ENCODE data around the gene TNFRSF25.
A peak's percentile ranks its signal among the peaks of the same experiment; 100 is the strongest.

Gene TNFRSF25, protein sequence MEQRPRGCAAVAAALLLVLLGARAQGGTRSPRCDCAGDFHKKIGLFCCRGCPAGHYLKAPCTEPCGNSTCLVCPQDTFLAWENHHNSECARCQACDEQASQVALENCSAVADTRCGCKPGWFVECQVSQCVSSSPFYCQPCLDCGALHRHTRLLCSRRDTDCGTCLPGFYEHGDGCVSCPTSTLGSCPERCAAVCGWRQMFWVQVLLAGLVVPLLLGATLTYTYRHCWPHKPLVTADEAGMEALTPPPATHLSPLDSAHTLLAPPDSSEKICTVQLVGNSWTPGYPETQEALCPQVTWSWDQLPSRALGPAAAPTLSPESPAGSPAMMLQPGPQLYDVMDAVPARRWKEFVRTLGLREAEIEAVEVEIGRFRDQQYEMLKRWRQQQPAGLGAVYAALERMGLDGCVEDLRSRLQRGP

DNA sequence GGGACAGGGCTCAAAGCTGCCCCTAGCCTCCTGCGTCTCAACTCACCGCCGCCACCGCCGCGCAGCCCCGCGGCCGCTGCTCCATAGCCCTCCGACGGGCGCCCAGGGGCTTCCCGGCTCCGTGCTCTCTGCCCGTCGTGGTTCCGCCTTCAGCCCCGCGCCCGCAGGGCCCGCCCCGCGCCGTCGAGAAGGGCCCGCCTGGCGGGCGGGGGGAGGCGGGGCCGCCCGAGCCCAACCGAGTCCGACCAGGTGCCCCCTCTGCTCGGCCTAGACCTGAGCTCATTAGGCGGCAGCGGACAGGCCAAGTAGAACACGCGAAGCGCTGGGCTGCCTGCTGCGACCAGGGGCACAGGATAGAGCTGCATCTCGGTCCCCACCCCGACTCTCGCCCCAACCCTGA, at the start of gene TNFRSF25:
TSS of gene TNFRSF25 (minus strand) at position 151 of the 400 bp plus-strand sequence. CDS start at position 85, 66 bp downstream.
- DNase-seq, result peak; percentile 71

DNA sequence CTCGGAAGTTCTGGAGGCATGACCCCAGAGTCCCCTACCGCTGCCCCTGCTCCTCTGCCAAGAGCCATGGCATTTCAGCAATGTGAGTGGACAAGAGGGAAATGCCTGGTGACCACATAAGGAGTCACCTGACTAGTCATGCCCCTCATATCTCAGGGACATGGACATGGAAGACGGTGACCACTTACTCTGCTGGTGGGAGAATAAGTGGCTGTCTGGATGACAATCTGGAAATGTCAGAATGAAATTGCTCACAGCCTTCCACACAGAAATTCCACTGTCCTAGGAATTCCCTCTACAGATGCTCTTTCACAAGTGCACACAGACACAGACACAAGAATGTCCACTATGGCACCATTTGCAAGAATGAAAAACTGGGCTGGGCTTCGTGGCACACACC, 49.8 kb upstream of the TNFRSF25 start:
- no peak for DNase-seq

DNA sequence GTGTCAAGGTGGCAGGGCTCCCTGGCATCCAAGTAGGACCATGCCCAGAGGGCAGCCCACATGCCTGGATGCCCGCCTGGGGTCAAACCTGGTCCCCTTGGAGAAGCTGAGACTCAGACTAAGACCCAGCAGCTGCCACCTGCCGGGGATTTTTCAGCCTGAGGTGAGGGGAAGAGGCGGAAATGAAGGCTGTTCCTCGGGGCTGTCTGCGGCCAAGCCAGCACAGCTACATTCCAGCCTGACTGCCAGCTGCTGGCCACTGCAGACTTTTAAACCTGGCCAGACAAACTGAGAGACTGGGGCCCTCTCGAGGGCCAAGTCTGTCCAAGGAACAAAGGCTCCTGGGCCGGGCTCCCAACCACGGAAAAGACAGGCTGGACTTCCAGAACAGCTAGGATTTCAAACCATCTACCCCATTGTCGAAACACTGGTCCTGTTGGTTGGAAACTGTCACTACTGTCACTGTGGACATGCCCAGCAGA, 47.4 kb upstream of the TNFRSF25 start:
- no peak for DNase-seq

DNA sequence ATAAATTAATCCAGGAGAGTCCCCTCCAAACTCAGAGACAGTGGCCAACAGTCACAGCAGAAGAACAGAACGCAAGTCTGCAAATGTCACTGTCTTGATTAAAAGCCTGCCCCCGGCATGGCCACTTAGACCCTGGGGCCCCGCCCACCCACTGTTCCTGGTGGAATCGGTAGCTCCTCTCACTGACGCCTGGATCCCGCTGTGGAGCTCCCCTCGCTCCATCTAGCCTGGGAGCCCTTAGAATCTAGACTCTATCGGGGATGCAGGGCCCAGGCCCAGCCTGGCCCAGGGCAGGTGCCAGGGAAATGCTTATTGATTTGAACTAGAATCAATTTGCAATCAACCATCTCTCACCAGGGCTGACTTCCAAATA, 46.9 kb upstream of the TNFRSF25 start:
- no peak for DNase-seq

DNA sequence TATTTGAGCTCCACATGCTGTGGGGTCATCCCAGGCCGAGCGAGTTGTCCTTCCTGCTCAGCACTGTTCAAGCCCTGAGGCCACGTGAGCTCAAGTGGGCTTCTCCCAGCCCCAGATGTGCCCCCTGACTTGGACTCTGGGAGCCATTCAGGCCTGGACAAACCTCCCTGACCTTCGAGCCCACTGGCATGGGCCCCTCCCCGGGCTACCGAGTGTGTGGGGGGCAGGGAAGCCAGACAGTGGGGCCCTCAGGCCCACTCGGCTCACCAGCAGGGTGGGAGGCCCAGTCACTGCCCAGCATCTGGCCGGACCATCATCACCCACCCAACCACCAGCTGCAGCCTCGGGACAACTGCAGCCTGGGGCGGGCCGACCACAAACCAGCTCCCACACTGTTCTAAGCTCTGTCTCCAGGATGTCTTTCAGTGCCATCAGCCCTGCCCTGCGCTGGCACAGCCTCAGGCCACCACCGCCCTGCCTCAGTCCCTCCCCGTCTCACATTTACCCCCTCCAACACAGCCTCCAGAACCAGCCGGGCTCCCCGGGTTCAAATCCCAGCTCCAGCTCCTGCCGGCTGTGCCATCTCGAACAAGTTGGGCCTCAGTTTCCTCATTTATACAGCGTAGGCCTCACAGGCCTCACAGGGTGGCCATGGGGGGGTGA, 46.4 kb upstream of the TNFRSF25 start:
- DNase-seq, result no peak

DNA sequence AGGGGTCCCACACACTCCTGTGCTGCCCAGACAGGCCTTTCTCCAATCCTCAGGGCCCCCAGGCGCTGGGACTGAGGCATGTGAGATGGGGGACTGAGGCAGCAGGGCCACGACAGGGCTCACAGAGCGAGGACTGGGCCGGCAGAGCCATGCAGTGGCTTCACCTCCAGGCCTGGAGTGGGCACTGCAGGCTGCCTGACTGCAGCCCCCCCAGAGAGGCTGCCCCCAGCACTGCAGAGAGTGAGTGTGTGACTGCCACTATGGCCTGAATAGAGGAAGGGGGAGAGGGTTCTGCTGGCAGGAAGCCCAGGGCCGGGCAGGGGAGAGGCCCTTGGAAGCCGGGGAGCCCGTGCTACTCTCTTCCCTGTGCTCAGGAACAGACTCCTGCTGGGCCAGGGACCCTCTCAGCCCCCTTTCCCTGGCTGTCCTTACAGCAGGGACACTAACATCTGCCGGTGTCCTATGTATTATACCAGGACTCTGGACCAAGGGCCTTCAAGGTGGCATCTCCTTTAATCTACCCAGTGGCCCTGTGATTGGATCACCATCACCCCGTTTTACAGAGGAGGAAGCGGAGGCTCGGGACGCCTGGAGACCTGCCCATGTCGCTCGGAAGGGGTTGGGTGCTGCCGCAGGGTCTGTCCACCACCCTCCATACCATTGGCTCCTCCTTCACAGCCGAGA, 45.7 kb upstream of the TNFRSF25 start:
- DNase-seq, result no peak

DNA sequence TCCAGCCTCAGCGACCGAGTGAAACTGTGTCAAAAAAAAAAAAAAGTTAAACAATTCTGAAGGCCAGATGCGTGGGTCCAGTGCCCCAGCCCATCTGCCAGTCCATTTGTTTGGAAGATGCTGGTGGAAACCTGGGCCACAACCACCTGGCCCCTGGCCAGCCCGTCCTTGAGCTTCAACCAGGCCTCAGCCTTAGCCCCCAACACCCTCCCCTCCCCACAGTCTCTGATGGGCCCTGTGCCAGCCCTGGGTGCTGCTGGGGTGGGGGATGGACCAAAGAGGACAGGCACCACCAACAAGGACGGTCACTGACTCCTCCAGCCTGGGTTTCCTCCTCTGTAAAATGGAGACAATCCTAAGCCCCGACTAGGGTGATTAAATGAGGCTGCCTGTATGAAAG, 45.1 kb upstream of the TNFRSF25 start:
- no peak for DNase-seq

DNA sequence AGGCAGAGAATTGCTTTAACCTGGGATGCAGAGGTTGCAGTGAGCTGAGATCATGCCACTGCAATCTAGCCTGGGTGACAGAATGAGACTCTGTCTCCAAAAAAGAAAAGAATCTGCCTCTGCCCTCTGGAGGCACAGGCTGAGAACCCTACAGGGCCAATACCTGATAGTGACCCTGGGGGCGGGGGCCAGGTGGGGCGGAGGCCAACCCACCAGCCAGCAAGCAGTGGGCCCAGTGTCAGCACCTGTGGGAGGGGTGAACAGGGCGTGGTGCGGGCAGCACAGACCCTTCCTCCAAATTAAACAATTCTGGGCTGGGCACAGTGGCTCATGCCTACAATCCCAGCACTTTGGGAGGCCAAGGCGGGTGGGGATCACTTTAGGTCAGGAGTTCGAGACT, 44.5 kb upstream of the TNFRSF25 start:
- no peak for DNase-seq

DNA sequence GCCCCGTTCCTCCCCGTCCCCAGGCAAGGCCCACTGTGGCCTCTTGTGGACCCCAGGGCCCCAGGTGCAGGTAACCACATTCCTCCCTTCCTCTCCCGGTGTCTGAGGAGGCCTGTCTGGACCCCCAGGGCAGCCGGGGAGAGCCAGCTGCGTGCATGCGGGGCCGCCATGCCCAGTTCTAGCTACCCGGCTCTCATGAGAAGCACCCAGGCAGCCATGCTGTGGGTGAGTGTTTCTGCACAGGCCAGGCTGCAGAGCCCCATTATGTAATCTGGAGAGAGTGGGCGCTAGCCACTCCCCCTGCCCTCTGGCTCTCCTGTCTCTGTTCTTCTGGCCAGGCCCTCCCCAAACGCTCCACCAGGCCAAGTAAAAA, 43.9 kb upstream of the TNFRSF25 start:
- no peak for DNase-seq

DNA sequence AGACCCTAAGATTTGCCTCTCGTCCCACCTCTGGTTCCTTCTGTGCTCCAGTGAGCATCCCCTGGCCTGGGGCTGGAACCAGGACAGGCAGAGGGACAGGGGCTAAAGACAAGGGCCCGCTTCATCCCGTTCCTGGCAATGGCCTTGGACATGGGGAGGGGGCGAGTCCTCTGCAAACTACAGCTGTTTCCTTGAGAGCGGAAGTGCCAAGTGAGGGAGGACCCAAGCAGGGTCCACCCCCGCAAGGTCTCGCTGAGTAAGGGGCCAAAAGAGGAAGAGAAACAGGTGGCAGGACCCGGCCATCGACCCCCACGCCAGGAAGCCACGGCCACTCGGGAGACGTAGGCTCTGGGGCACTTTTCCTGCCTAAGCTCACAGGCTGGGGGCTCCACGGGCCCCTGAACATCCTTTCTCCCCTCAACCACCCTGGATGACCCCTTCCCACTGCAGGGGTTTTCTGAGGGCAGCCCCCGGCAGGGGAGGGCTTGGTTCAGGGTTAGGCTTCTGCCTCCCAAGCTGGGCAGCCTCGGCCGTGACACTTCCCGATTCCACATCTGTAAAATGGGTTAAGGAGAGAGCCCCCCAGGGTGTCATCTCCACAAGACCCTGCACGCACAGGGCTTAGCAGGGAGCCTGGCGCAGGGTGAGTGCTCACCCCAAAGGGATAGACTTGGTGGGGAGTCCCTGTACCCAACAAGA, 43.4 kb upstream of the TNFRSF25 start:
- no peak for DNase-seq

DNA sequence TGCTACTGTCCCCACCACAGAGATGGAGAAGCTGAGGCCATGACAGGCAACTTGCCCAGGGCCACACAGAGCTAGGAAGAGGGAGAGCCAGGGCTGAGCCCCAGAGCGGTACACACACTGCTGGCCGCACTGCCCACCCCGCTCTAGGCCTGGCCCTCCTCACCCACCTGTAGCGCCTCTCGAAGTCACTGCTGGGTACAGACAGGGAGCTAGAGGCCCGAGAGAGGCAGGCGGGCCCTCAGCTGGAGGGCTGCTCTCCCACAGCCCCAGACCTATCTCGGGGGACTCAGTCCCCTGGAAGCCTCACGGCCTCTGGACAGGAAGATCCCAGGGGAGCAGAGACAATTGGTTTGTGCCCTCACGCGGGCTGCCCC, 42.8 kb upstream of the TNFRSF25 start:
- no peak for DNase-seq

DNA sequence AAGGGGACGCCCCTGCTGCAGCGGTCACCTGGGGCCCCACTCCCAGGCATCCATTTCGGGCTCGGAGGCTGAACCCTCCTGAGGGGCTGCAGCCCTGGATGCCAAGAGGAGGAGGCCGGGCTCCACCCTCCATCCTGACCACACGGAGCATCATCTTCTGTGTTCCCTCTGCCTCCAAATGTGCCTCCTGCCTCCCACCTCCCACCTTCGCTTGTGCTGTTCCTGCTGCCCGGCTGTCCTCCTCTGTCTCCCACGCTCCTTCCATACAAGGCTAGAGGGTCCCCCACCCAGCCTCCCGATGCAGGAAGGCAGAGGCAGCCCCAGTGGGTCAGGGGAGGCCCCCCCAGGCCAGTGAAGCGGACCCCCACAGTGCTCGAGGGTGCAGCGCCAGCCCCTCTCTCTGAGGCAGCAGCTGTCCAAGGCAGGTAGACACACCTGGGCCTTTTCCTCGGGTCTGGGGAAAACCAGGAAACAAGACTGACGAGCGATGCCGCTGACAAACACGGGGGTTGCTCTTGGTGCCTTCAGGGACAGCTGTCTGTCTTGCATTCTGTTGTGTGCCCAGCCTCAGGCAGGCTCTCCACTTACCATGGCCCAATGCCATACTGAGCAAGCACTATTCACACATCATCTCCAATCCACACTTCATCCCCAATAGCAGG, 42.3 kb upstream of the TNFRSF25 start:
- DNase-seq, result no peak

DNA sequence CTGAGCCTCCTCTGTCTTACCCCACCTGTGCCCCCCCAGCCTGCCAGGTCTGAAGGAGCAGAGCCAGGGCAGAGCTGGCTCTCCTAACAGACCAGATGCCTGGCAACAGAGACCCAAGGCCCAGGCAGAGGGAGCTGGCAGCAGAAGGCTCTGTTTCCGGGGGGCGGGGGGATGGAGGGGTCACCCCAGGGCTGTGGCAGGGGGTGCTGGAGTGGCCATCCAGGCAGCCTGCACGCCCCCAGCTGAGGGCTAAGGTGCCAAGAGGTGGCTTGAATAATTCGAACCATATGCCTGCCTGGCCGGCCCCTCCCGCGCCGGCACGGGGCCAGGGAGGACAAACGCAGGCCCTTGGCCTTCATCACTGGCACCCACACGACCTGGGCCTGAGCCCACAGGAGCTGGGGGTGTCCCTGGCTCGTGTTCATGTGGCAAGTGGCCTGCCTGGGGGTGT, 41.5 kb upstream of the TNFRSF25 start:
- no peak for DNase-seq

DNA sequence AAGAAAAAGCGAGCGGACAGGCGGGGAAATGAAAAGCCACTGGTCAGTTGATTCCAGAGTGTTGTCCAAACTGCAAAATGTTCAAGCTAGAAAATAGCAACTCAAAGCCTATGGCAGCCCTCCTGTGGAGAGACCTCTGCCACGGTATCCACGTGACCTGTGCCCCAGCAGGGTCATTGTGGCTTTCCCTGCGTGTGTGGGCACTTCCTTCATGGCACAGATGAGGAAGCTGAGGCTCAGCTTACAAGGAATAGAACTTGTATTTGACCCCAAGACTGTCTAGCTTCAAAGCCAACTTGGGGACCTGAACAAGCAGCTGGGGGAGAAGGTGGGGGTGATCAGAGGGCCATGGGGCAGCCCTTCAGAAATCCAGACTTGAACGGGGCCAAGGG, 41.1 kb upstream of the TNFRSF25 start:
- no peak for DNase-seq

DNA sequence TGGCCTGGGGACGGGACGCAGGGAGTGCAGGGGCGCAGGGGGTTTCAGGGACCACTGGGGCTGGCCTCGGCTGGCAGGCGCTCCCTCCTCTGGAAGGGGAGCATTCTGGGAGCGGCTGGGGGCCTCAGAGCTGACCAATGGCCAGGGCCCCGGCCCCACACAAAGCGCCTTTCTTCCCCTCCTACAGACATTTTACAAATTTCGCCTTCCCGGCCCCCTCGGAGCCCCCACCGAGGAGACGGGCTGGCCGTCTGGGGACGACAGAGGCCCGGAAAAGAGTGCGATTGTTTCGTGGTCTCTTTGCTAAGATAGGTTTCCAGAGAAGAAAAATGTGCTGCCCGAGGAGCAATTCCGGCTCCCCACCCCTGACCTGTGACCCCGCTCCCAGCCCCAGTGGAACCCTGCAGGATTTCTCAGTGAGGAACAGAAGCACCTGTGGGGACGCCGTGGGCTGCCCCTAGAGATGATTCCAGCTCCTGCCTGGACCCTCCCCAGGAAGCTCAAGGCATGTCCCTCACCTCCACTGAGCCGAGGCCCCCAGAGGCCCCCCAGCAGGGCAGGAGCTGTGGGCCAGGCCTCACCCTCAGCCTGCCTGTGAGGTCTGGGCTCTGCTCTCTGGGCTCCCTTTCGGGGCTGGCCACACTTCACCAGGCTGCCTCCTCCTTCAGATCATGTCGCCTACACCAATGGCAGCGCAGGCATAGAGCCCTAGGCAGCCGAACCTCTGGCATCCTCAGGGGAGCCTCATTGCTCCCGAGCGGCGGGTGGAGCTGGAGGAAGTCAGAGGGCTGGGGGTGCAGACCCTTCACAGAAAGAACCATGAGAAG, 40.5 kb upstream of the TNFRSF25 start:
- DNase-seq, result no peak

DNA sequence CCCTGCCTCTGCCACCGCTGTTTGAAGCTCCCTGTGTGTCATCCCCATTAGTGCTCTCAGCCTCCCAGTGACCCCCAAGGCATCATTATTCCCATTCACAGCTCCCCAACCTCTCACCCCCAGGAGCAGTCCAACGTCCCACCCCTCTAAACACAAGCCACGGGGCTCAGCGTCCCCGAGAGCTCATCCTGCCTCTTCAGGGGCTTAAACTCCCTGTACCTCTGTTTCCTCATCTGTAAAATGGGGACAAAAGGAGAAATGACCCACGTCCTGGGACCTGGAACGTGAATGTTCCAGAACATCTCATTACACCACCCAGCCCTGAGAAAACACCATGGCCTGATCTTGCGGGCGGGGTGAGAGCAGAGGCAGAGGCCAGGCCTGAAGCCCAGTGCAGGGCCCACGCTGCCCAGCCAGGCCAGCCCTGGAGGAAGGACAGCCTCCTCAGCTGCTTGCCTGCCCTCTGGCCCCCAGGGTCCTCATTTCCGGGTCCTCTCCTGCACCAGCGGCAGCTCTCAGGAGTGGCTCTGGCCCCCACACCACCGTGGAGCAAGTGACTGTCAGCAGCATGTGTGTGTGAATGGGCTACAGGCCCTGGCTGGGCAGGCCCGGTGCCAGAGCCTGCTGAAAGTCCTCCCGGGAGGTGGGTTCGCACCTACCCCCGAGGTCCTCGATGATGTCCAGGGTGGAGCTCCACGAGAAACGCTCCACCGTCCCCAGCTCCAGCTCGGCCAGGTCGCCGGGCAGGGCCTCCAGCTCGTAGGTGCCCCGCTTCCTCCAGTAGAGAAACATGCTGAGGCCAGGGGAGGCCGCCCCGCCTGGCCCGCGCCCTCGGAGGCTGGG, 39.6 kb upstream of the TNFRSF25 start:
- DNase-seq, result no peak

DNA sequence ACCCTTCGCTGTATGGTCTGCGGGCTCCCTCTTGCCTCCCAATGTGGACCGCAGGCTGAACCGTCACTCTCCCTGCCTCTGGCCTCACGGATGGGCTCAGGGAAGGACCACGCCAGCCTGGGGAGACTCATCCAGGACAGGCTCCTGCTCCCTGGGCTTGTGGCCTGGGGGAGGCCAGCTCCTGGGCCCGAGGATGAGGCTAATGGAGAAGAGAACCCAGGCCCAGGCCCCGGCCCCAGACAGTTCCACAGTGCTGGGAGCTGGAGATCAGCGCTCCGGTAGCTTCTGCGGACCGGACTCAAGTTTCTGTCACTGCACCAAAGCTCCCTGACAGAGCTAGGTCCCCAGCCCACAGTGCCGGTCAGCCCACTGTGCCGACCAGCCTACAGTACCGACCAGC, 38.9 kb upstream of the TNFRSF25 start:
- no peak for DNase-seq

DNA sequence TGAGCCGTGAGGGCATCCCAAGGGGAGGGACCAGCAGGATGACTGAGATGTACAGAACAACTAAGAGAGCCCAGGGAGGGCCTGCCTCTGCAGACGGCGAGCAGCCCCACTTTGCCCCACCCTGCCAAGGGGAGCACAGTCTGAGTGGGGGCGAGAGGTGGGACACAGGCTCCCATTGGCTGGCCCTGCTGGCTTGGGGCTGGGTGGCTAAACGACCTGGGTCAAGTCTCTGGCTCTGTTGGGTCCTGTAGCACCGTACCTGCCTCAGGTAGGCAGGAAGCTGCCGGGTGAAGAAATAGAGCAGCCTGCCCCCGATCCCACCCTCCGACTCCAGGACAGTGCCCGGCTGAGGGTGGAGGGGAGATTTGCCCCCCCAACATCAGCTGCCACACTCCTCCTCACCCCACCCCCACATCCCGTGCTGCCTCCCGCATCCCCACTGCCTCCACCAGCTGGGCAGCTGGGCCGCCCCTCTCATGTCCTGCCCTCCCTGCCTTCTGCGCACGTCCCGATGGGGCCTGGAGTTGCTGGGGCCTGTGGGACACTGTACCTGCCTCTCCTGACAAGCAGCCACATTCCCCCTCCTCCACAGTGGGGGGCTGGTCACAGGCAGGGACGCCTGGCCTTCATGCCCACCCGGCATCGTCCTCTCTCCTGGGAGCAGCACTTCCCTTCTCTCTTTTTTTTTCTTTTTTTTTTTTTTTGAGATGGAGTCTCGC, 38.1 kb upstream of the TNFRSF25 start:
- DNase-seq, result no peak

DNA sequence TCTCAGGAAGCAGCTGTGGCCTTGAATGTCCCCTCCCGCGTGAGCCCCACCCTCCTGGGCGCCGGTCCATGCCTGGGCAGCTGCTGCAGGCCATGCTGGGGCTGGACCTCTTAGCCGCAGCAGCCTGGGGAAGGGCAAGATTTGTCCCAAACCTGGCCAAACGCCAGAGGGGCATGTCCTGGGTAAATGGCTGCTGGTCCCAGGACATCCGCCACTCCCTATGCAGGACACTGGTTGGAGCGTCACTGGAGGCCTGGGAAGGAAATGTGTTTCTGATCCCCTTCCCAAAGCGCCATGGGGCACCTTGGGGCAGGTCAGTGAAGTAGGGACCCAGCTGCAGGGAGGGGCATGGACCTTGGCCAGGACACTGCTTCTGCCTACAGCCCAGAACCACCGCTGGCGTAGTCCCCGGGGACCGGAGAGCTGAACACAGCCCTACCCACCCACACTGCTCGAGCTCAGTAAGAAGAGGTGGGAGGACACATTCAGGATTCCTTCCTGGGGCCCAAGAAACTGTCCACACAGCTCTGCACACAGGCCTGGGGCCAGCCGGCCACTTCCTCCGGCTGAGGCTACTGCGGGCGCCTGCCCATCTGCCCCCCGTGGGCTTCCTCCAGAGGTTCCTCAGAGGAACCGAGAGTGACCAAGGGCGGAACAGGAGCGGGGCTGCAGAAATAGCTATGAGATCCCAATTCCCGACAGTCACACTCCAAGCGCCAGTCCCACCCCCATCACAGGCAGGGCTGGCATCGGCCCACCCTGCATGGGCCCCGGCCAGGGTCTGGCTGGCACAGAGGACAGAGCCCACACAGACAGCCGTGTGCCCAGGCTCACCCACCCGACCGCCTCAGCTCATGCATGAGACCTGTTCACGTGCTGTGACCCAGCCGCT, 36.3 kb upstream of the TNFRSF25 start:
- DNase-seq, result no peak

All from activated CD4-positive, alpha-beta T cell treated with anti-CD3 and anti-CD28 coated beads, Interleukin-10, Interleukin-2, amounts not matched to agents 100 ng/mL and 50 ng/mL, durations not matched to agents 16 hours and 8 hours (primary cell).